Activated naive CD8-positive, alpha-beta T cell treated with anti-CD3 and anti-CD28 coated beads, Interleukin-2, amount 10 ng/mL, durations not matched to agents 7 days and 5 days (primary cell): ENCODE data around the gene FHOD3. TPM values are rescaled to one million over a fixed set of nuclear protein-coding genes. Genes with fewer than 3 reads are reported as not detected.

Source experiments
- ATAC-seq: fragments of 150-1000 bp; cut with Tn5 transposase; one replicate; pipeline ENCODE4 v1.10.0; 2021; ENCODE audit warnings: low read depth, moderate library complexity
- POLR2A ChIA-PET: fragments of 350-600 bp; sonication (Branson Sonifier 250); formaldehyde crosslinking; loops from one replicate; lab custom pipeline; 2021; ENCODE audit warnings: antibody characterized with exemption; lab: Charles Lee
- DNase-seq: peaks from one replicate; pipeline ENCODE4 v3.0.0; 2021
- H3K27ac Mint-ChIP-seq: one replicate; pipeline ENCODE4 v1.8.0; 2022; ENCODE audit warnings: mild to moderate bottlenecking, mixed read lengths
- H3K27me3 Mint-ChIP-seq: one replicate; pipeline ENCODE4 v1.8.0; 2022; ENCODE audit warnings: mild to moderate bottlenecking, moderate library complexity, mixed read lengths
- H3K36me3 Mint-ChIP-seq: one replicate; pipeline ENCODE4 v1.8.0; 2021; ENCODE audit warnings: mild to moderate bottlenecking, mixed read lengths
- H3K4me1 Mint-ChIP-seq: one replicate; pipeline ENCODE4 v1.8.0; 2021; ENCODE audit warnings: mixed read lengths
- H3K4me3 Mint-ChIP-seq: one replicate; pipeline ENCODE4 v1.8.0; 2022; ENCODE audit warnings: mild to moderate bottlenecking, moderate library complexity, mixed read lengths
- H3K9me3 Mint-ChIP-seq: one replicate; pipeline ENCODE4 v1.8.0; 2021; ENCODE audit warnings: mixed read lengths
- total RNA-seq, 2 experiments: library from RNA; stranded (reverse); gene quantifications; one replicate each; pipeline ENCODE4 v1.2.3, GENCODE V29; 2021

Gene FHOD3
- total RNA-seq, 2 experiments from 2014 or later: not detected

GRCh38 chr18:36595046-36595817 is 297.7 kb downstream of the FHOD3 start:
- no peaks in the 10 kb centered on the region for H3K27me3 Mint-ChIP-seq
- POLR2A ChIA-PET: no interaction called here
- H3K4me3 Mint-ChIP-seq: no peak overlapping the region
- no peak overlapping the region for H3K27ac Mint-ChIP-seq
- H3K9me3 Mint-ChIP-seq: no peaks in the 10 kb centered on the region
- H3K36me3 Mint-ChIP-seq: no peaks in the 10 kb centered on the region
- DNase-seq (no peak), ATAC-seq (no peak)
- no peaks in the 10 kb centered on the region for H3K4me1 Mint-ChIP-seq

GRCh38 chr18:36595818-36596215 is 298.3 kb downstream of the FHOD3 start:
- H3K9me3 Mint-ChIP-seq: no peaks in the 10 kb centered on the region
- no peaks in the 10 kb centered on the region for H3K27me3 Mint-ChIP-seq
- H3K4me3 Mint-ChIP-seq: no peak overlapping the region
- POLR2A ChIA-PET: no interaction called here
- DNase-seq (no peak), ATAC-seq (no peak)
- no peak overlapping the region for H3K27ac Mint-ChIP-seq
- H3K4me1 Mint-ChIP-seq: no peaks in the 10 kb centered on the region
- H3K36me3 Mint-ChIP-seq: no peaks in the 10 kb centered on the region

GRCh38 chr18:36597636-36598035 is 300.1 kb downstream of the FHOD3 start:
- Mint-ChIP-seq H3K36me3 (no peaks in the 10 kb centered on the region), H3K27me3 (no peaks in the 10 kb centered on the region), H3K4me1 (peaks cover 2% of the 10 kb centered on the region), H3K9me3 (peaks cover 5% of the 10 kb centered on the region), H3K4me3 (no peak overlapping the region), H3K27ac (no peak overlapping the region)
- POLR2A ChIA-PET: no interaction called here
- DNase-seq (no peak), ATAC-seq (no peak)

- peaks cover 5% of the 10 kb centered on the region for H3K9me3 Mint-ChIP-seq
- H3K27me3 Mint-ChIP-seq: no peaks in the 10 kb centered on the region
These were observed 303.0 kb downstream of the FHOD3 start for GRCh38 chr18:36600548-36600947.

GRCh38 chr18:36601316-36601715 is 303.8 kb downstream of the FHOD3 start:
- Mint-ChIP-seq H3K4me1 (peaks cover 2% of the 10 kb centered on the region), H3K36me3 (no peaks in the 10 kb centered on the region), H3K27ac (no peak overlapping the region), H3K27me3 (peaks cover 2% of the 10 kb centered on the region), H3K9me3 (peaks cover 5% of the 10 kb centered on the region), H3K4me3 (no peak overlapping the region)
- ATAC-seq (peak; percentile 30), DNase-seq (no peak)
- POLR2A ChIA-PET: no interaction called here

More at GRCh38 chr18:36600548-36600947, 303.0 kb downstream of the FHOD3 start:
- ATAC-seq (no peak), DNase-seq (no peak)
- H3K36me3 Mint-ChIP-seq: no peaks in the 10 kb centered on the region
- H3K27ac Mint-ChIP-seq: no peak overlapping the region
- H3K4me1 Mint-ChIP-seq: peaks cover 2% of the 10 kb centered on the region
- POLR2A ChIA-PET: no interaction called here
- H3K4me3 Mint-ChIP-seq: no peak overlapping the region

- no peak overlapping the region for H3K4me3 Mint-ChIP-seq
- no peak for DNase-seq
- H3K36me3 Mint-ChIP-seq: no peaks in the 10 kb centered on the region
- H3K4me1 Mint-ChIP-seq: peaks cover 2% of the 10 kb centered on the region
- H3K27me3 Mint-ChIP-seq: peaks cover 2% of the 10 kb centered on the region
- ATAC-seq: no peak
- peaks cover 5% of the 10 kb centered on the region for H3K9me3 Mint-ChIP-seq
- POLR2A ChIA-PET: no interaction called here
- no peak overlapping the region for H3K27ac Mint-ChIP-seq
These were observed 304.6 kb downstream of the FHOD3 start for GRCh38 chr18:36602071-36602470.

GRCh38 chr18:36602620-36603019 is 305.1 kb downstream of the FHOD3 start:
- DNase-seq (no peak), ATAC-seq (no peak)
- no peak overlapping the region for H3K27ac Mint-ChIP-seq
- H3K27me3 Mint-ChIP-seq: peaks cover 2% of the 10 kb centered on the region
- POLR2A ChIA-PET: no interaction called here
- no peaks in the 10 kb centered on the region for H3K36me3 Mint-ChIP-seq
- H3K4me3 Mint-ChIP-seq: no peak overlapping the region
- H3K4me1 Mint-ChIP-seq: peaks cover 2% of the 10 kb centered on the region
- peaks cover 5% of the 10 kb centered on the region for H3K9me3 Mint-ChIP-seq

GRCh38 chr18:36608107-36608506 is 310.6 kb downstream of the FHOD3 start:
- Mint-ChIP-seq H3K9me3 (no peaks in the 10 kb centered on the region), H3K4me1 (no peaks in the 10 kb centered on the region), H3K27me3 (peaks cover 2% of the 10 kb centered on the region), H3K36me3 (no peaks in the 10 kb centered on the region), H3K27ac (no peak overlapping the region), H3K4me3 (no peak overlapping the region)
- POLR2A ChIA-PET: no interaction called here
- ATAC-seq: no peak
- DNase-seq: no peak

GRCh38 chr18:36610258-36610657 is 312.7 kb downstream of the FHOD3 start:
- ATAC-seq (no peak), DNase-seq (no peak)
- Mint-ChIP-seq H3K4me1 (no peaks in the 10 kb centered on the region), H3K27ac (no peak overlapping the region), H3K4me3 (no peak overlapping the region), H3K36me3 (no peaks in the 10 kb centered on the region), H3K27me3 (peaks cover 2% of the 10 kb centered on the region), H3K9me3 (no peaks in the 10 kb centered on the region)
- POLR2A ChIA-PET: no interaction called here

GRCh38 chr18:36610661-36611060 is 313.1 kb downstream of the FHOD3 start:
- Mint-ChIP-seq H3K4me1 (no peaks in the 10 kb centered on the region), H3K27me3 (peaks cover 2% of the 10 kb centered on the region), H3K27ac (no peak overlapping the region), H3K4me3 (no peak overlapping the region), H3K9me3 (no peaks in the 10 kb centered on the region), H3K36me3 (no peaks in the 10 kb centered on the region)
- ATAC-seq (no peak), DNase-seq (no peak)
- POLR2A ChIA-PET: no interaction called here

- DNase-seq (no peak), ATAC-seq (no peak)
- no peaks in the 10 kb centered on the region for H3K36me3 Mint-ChIP-seq
- H3K4me3 Mint-ChIP-seq: no peak overlapping the region
- no peaks in the 10 kb centered on the region for H3K9me3 Mint-ChIP-seq
- no peak overlapping the region for H3K27ac Mint-ChIP-seq
- peaks cover 7% of the 10 kb centered on the region for H3K27me3 Mint-ChIP-seq
- POLR2A ChIA-PET: no interaction called here
- H3K4me1 Mint-ChIP-seq: no peaks in the 10 kb centered on the region
These were observed 315.6 kb downstream of the FHOD3 start for GRCh38 chr18:36613069-36613468.

- no peaks in the 10 kb centered on the region for H3K9me3 Mint-ChIP-seq
- no peak for ATAC-seq
- no peak overlapping the region for H3K4me3 Mint-ChIP-seq
- H3K36me3 Mint-ChIP-seq: no peaks in the 10 kb centered on the region
- peaks cover 7% of the 10 kb centered on the region for H3K27me3 Mint-ChIP-seq
- H3K27ac Mint-ChIP-seq: no peak overlapping the region
- H3K4me1 Mint-ChIP-seq: no peaks in the 10 kb centered on the region
- DNase-seq: no peak
- POLR2A ChIA-PET: no interaction called here
These were observed 316.3 kb downstream of the FHOD3 start for GRCh38 chr18:36613810-36614209.

- POLR2A ChIA-PET: no interaction called here
- no peak overlapping the region for H3K27ac Mint-ChIP-seq
- no peak overlapping the region for H3K4me3 Mint-ChIP-seq
- H3K9me3 Mint-ChIP-seq: no peaks in the 10 kb centered on the region
- DNase-seq (no peak), ATAC-seq (no peak)
- H3K4me1 Mint-ChIP-seq: no peaks in the 10 kb centered on the region
- H3K36me3 Mint-ChIP-seq: no peaks in the 10 kb centered on the region
- peaks cover 15% of the 10 kb centered on the region for H3K27me3 Mint-ChIP-seq
These were observed 323.3 kb downstream of the FHOD3 start for GRCh38 chr18:36620788-36621187.

- Mint-ChIP-seq H3K4me3 (no peak overlapping the region), H3K9me3 (no peaks in the 10 kb centered on the region), H3K36me3 (no peaks in the 10 kb centered on the region), H3K27me3 (peaks cover 7% of the 10 kb centered on the region), H3K27ac (no peak overlapping the region), H3K4me1 (no peaks in the 10 kb centered on the region)
- POLR2A ChIA-PET: no interaction called here
- no peak for DNase-seq
- ATAC-seq: no peak
These were observed 325.1 kb downstream of the FHOD3 start for GRCh38 chr18:36622610-36623009.
